NCI-H1436 treated with DMSO at 0.1 percent for 48 hours (cell line): ENCODE data around the gene NR2F1-AS1.

ENCODE experiments used
- DNase-seq: peaks from one replicate; lab custom pipeline; 2025; lab: John Stamatoyannopoulos, UW

NR2F1-AS1 gene

GRCh38 chr5:93603078-93603792 lies 22.2 kb upstream of the NR2F1-AS1 start:
- DNase-seq, result no peak

- no peak for DNase-seq
These were observed 21.4 kb upstream of the NR2F1-AS1 start for GRCh38 chr5:93602241-93603077.

GRCh38 chr5:93601802-93602155 lies 20.8 kb upstream of the NR2F1-AS1 start:
- DNase-seq, result no peak

GRCh38 chr5:93601071-93601801 lies 20.2 kb upstream of the NR2F1-AS1 start:
- DNase-seq, result no peak

- no peak for DNase-seq
These were observed 19.5 kb upstream of the NR2F1-AS1 start for GRCh38 chr5:93600409-93601070.

- DNase-seq, result no peak
These were observed 18.5 kb upstream of the NR2F1-AS1 start for GRCh38 chr5:93599399-93600120.

- DNase-seq, result no peak
These were observed 18.0 kb upstream of the NR2F1-AS1 start for GRCh38 chr5:93599001-93599379.

GRCh38 chr5:93598091-93599000 lies 17.3 kb upstream of the NR2F1-AS1 start:
- no peak for DNase-seq

- DNase-seq, result no peak
These were observed 15.9 kb upstream of the NR2F1-AS1 start for GRCh38 chr5:93596676-93597490.

- no peak for DNase-seq
These were observed 15.3 kb upstream of the NR2F1-AS1 start for GRCh38 chr5:93596310-93596675.

- no peak for DNase-seq
These were observed 14.6 kb upstream of the NR2F1-AS1 start for GRCh38 chr5:93595420-93596147.

GRCh38 chr5:93594591-93595419 lies 13.8 kb upstream of the NR2F1-AS1 start:
- DNase-seq, result no peak

GRCh38 chr5:93593476-93594131 lies 12.6 kb upstream of the NR2F1-AS1 start:
- DNase-seq, result no peak

GRCh38 chr5:93592883-93593282 lies 11.9 kb upstream of the NR2F1-AS1 start:
- DNase-seq, result no peak

- DNase-seq, result no peak
These were observed 10.4 kb upstream of the NR2F1-AS1 start for GRCh38 chr5:93591323-93591945.

- no peak for DNase-seq
These were observed 9.5 kb upstream of the NR2F1-AS1 start for GRCh38 chr5:93590493-93590892.

- DNase-seq, result no peak
These were observed 8.8 kb upstream of the NR2F1-AS1 start for GRCh38 chr5:93589829-93590215.
